Suprapubic skin (tissue), 4 donors: ENCODE data around the gene TNFRSF25. TPM values are rescaled to one million over a fixed set of nuclear protein-coding genes. Genes with fewer than 3 reads are reported as not detected.

Experiments
- DNase-seq, 2 donors: peaks; one replicate each; pipeline ENCODE4 v3.0.0-alpha.2; 2019; ENCODE audit warnings: low spot score in 2 of 2
- H3K27ac ChIP-seq: fragments of 200-600 bp; sonication (generic); one replicate; pipeline ENCODE4 v1.5.1; 2019
- H3K27me3 ChIP-seq: fragments of 200-600 bp; sonication (generic); one replicate; pipeline ENCODE4 v1.5.1; 2019
- H3K36me3 ChIP-seq: fragments of 200-600 bp; sonication (generic); one replicate; pipeline ENCODE4 v1.5.1; 2019
- H3K4me1 ChIP-seq: fragments of 200-600 bp; sonication (generic); one replicate; pipeline ENCODE4 v1.5.1; 2019
- H3K4me3 ChIP-seq: fragments of 200-600 bp; sonication (generic); one replicate; pipeline ENCODE4 v1.5.1; 2019; ENCODE audit warnings: mild to moderate bottlenecking
- H3K9me3 ChIP-seq: fragments of 200-600 bp; sonication (generic); one replicate; pipeline ENCODE4 v1.5.1; 2019
- EP300 ChIP-seq: sonication (generic); formaldehyde crosslinking; IDR thresholded peaks from one replicate; pipeline ENCODE4 v1.6.1; 2017; ENCODE audit warnings: antibody characterized with exemption
- POLR2A ChIP-seq, 2 donors: fragments of 450-650 bp; IDR thresholded peaks; one replicate each; pipeline ENCODE4 v1.6.1; 2017; ENCODE audit warnings: antibody characterized with exemption in 2 of 2, mild to moderate bottlenecking in 2 of 2, moderate library complexity in 2 of 2
- POLR2AphosphoS5 ChIP-seq, 3 donors: sonication (generic); formaldehyde crosslinking; IDR thresholded peaks; one replicate each; pipeline ENCODE4 v1.6.1; 2017; ENCODE audit warnings: antibody characterized with exemption in 3 of 3
- WGBS: methylation state at CpG from one replicate; pipeline ENCODE4 v1.1.5; 2018; 5-methylcytosine and 5-hydroxymethylcytosine counted together
- total RNA-seq, 4 donors: library from RNA; depleted of rRNA; stranded (reverse); fragments of >200 nt; gene quantifications; one replicate each; pipeline ENCODE4 v1.1.0, GENCODE V29; 2016
- TF ChIP-seq, protein P1 (sequence below), 2 donors: fragments of 200-600 bp in 1 of 2; fragments of 450-650 bp in 1 of 2; sonication (generic) in 1 of 2; IDR thresholded peaks; one replicate each; pipeline ENCODE4 v1.5.1; 2016 to 2019; ENCODE audit warnings: antibody characterized with exemption in 2 of 2, mild to moderate bottlenecking in 1 of 2, moderate library complexity in 1 of 2

The TNFRSF25 gene
- total RNA-seq, 4 donors from 2014 or later = 66.8 to 411 (median 99.5) TPM

- Histone ChIP-seq H3K27ac (peak overlapping the region; percentile 83), H3K27me3 (peaks cover 18% of the 10 kb centered on the region), H3K36me3 (no peaks in the 10 kb centered on the region), H3K4me3 (peak overlapping the region; percentile 65), H3K4me1 (peaks cover 73% of the 10 kb centered on the region), H3K9me3 (no peaks in the 10 kb centered on the region)
- DNase-seq = no peak
- TF ChIP-seq POLR2AphosphoS5 (IDR thresholded peaks at IDR 0.05) (no peak), POLR2A (IDR thresholded peaks at IDR 0.05) (no peak), EP300 (no peak)
- TF ChIP-seq, protein P1, sequence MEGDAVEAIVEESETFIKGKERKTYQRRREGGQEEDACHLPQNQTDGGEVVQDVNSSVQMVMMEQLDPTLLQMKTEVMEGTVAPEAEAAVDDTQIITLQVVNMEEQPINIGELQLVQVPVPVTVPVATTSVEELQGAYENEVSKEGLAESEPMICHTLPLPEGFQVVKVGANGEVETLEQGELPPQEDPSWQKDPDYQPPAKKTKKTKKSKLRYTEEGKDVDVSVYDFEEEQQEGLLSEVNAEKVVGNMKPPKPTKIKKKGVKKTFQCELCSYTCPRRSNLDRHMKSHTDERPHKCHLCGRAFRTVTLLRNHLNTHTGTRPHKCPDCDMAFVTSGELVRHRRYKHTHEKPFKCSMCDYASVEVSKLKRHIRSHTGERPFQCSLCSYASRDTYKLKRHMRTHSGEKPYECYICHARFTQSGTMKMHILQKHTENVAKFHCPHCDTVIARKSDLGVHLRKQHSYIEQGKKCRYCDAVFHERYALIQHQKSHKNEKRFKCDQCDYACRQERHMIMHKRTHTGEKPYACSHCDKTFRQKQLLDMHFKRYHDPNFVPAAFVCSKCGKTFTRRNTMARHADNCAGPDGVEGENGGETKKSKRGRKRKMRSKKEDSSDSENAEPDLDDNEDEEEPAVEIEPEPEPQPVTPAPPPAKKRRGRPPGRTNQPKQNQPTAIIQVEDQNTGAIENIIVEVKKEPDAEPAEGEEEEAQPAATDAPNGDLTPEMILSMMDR (IDR thresholded peaks at IDR 0.05) = no peak
- WGBS = 4% methylated on average over 14 of the region's 80 CpGs
Measured at GRCh38 chr1:6485168-6486101, 19.5 kb upstream of the TNFRSF25 start.

DNA sequence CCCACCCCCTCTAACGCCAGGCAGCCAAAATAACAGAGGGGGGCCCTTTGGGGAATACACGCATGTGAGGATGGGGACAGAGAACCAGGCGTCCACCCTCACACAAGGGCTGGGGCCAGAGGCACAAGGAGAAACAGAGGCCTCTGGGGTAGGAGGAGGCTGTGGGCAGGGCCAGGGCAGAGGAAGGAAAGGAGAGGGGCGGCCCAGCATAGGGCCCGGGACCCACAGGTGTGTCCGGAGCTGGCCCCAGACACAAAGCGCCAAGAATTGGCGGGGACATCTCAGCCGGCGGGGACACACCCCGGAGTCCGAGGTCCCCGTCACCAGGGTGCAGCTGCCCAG is 18.8 kb upstream of the TNFRSF25 start:
- H3K4me1 ChIP-seq = peaks cover 67% of the 10 kb centered on the region
- H3K36me3 ChIP-seq = no peaks in the 10 kb centered on the region
- no peak for DNase-seq
- peaks cover 18% of the 10 kb centered on the region for H3K27me3 ChIP-seq
- 26% methylated on average over 7 of the region's 13 CpGs for WGBS
- peak overlapping the region; percentile 65 for H3K4me3 ChIP-seq
- no peaks in the 10 kb centered on the region for H3K9me3 ChIP-seq
- H3K27ac ChIP-seq = peak overlapping the region; percentile 83
- no peak for TF ChIP-seq POLR2A (IDR thresholded peaks at IDR 0.05)
- TF ChIP-seq, protein P1 (IDR thresholded peaks at IDR 0.05) = no peak

DNA sequence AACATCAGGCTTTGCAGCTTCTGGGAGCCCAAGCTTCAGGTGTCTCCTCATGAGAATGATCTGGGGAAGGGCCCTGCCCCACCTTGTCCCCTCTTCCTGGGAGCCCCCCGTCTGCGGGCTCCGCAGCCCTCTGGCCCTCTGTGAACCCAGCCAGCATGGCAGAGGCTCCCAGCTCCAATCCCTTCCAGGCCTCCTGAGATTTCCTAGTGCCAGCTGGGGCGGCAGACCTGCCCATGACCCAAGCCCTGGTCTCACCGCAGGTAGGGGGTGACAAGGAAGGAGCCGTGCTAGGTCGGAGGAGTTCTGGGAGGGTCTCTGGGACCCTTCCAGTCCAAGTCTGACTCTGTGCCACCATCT is 17.8 kb upstream of the TNFRSF25 start:
- 87% methylated on average over 3 of the region's 7 CpGs for WGBS
- peak overlapping the region; percentile 83 for H3K27ac ChIP-seq

DNA sequence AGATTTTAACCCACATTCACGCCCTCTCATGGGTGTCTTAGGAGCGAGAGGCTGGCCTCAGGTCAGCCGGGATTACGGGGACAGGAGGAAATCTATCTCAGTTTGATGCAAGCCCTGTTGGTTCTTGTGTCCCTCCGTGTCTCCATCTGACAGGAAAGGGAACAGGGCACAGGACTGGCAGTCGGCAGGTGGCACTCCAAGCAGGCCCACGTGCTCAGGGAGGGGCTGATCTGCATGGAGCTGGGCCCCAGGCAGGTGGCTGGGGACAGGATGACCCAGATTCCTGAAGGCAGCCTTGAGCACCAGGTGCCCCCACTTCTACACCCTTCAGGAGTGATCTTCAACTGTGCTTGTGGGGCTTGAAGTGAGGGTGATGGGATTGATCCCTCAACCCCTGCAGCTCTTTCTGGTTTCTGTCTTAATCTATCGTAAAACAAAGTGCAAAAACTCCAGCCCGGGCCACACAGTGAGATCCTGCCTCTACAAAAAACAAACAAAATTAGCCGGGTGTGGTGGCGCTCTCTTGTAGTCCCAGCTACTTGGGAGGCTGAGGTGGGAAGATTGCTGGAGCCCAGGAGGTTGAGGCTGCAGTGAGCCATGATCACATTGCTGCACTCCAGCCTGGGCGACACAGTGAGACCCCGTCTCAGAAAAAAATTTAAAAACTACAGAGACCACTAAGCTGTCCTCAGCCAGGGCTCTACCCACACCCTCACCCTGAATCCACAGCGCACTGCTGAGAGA is 17.2 kb upstream of the TNFRSF25 start:
- peaks cover 18% of the 10 kb centered on the region for H3K27me3 ChIP-seq
- H3K4me1 ChIP-seq = peaks cover 55% of the 10 kb centered on the region
- H3K36me3 ChIP-seq = no peaks in the 10 kb centered on the region
- 60% methylated on average over 7 of the region's 14 CpGs for WGBS
- TF ChIP-seq EP300 (no peak), POLR2A (IDR thresholded peaks at IDR 0.05) (no peak), POLR2AphosphoS5 (IDR thresholded peaks at IDR 0.05) (no peak)
- TF ChIP-seq, protein P1 (IDR thresholded peaks at IDR 0.05) = no peak
- no peaks in the 10 kb centered on the region for H3K9me3 ChIP-seq
- peak overlapping the region; percentile 83 for H3K27ac ChIP-seq
- H3K4me3 ChIP-seq = no peak overlapping the region
- DNase-seq = no peak

More for the DNA sequence above, 17.8 kb upstream of the TNFRSF25 start:
- DNase-seq = no peak
- Histone ChIP-seq H3K36me3 (no peaks in the 10 kb centered on the region), H3K4me1 (peaks cover 60% of the 10 kb centered on the region), H3K9me3 (no peaks in the 10 kb centered on the region), H3K4me3 (no peak overlapping the region), H3K27me3 (peaks cover 18% of the 10 kb centered on the region)
- TF ChIP-seq, protein P1 (IDR thresholded peaks at IDR 0.05) = no peak
- TF ChIP-seq POLR2AphosphoS5 (IDR thresholded peaks at IDR 0.05) (no peak), POLR2A (IDR thresholded peaks at IDR 0.05) (no peak), EP300 (no peak)

- peaks cover 18% of the 10 kb centered on the region for H3K27me3 ChIP-seq
- H3K36me3 ChIP-seq = peaks cover 7% of the 10 kb centered on the region
- TF ChIP-seq POLR2AphosphoS5 (IDR thresholded peaks at IDR 0.05) (no peak), POLR2A (IDR thresholded peaks at IDR 0.05) (no peak), EP300 (no peak)
- TF ChIP-seq, protein P1 (IDR thresholded peaks at IDR 0.05) = no peak
- H3K4me3 ChIP-seq = no peak overlapping the region
- no peaks in the 10 kb centered on the region for H3K9me3 ChIP-seq
- DNase-seq = no peak
- peaks cover 41% of the 10 kb centered on the region for H3K4me1 ChIP-seq
- no peak overlapping the region for H3K27ac ChIP-seq
- WGBS = 84% methylated on average over 5 of the region's 5 CpGs
Measured at GRCh38 chr1:6481820-6482219, 15.8 kb upstream of the TNFRSF25 start.
